ENCODE results near the gene LAMB1. TPM values are rescaled to one million over a fixed set of nuclear protein-coding genes. Genes with fewer than 3 reads are reported as not detected.

LAMB1 gene
- total RNA-seq, 2 experiments from 2014 or later: 0.17 TPM; not detected in 1

DNA sequence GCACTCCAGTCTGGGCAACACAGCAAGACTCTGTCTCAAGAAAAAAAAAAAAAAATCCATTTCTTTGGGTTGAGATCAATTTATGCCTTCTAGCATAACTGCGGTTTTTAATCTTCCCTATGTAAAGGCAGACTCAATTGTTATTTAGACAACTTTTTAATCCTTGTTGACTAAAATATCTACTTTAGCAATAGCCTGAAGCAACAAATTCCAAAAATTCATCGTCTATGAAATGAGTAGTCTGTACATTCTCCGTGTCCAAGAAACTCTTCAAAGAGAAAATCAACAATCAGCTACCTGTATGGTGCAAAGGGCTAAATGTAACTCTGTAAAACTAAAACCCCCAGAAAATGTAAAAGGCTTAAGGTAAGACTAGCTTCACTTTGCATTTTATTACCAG is 22.8 kb downstream of the LAMB1 start:
- no TSS peak for BruUV-seq (replicated peaks)
- no peak for TF ChIP-seq EZH2phosphoT487 (IDR thresholded peaks at IDR 0.05; ENCODE audit: borderline replicate concordance, low read depth, low read length)
- TF ChIP-seq, protein P1, sequence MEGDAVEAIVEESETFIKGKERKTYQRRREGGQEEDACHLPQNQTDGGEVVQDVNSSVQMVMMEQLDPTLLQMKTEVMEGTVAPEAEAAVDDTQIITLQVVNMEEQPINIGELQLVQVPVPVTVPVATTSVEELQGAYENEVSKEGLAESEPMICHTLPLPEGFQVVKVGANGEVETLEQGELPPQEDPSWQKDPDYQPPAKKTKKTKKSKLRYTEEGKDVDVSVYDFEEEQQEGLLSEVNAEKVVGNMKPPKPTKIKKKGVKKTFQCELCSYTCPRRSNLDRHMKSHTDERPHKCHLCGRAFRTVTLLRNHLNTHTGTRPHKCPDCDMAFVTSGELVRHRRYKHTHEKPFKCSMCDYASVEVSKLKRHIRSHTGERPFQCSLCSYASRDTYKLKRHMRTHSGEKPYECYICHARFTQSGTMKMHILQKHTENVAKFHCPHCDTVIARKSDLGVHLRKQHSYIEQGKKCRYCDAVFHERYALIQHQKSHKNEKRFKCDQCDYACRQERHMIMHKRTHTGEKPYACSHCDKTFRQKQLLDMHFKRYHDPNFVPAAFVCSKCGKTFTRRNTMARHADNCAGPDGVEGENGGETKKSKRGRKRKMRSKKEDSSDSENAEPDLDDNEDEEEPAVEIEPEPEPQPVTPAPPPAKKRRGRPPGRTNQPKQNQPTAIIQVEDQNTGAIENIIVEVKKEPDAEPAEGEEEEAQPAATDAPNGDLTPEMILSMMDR (conservative IDR thresholded peaks at IDR 0.05; ENCODE audit: low read length): no peak
- Histone ChIP-seq H3K4me2 (ENCODE audit: low read length) (no peak overlapping the region), H4K20me1 (ENCODE audit: insufficient read depth, low read length) (no peaks in the 10 kb centered on the region), H2AFZ (ENCODE audit: low read length) (no peak overlapping the region), H3K36me3 (ENCODE audit: insufficient read depth, low read length) (no peaks in the 10 kb centered on the region), H3K9me2 (ENCODE audit: insufficient read depth, low read length) (no peaks in the 10 kb centered on the region), H3K27ac (ENCODE audit: low read depth, low read length, poor library complexity, severe bottlenecking) (no peak overlapping the region), H3K4me1 (ENCODE audit: insufficient read depth, low read length, poor library complexity, severe bottlenecking) (no peaks in the 10 kb centered on the region), H3K79me2 (ENCODE audit: insufficient read depth, low read depth, low read length) (no peaks in the 10 kb centered on the region), H3K4me3 (ENCODE audit: low read depth, low read length, poor library complexity, severe bottlenecking) (no peak overlapping the region), H3K9me3 (ENCODE audit: low read length) (no peaks in the 10 kb centered on the region)
- intact Hi-C loops (cut with micrococcal nuclease; ENCODE audit: unreplicated experiment): no loop called here
- ChIA-PET CTCF (ENCODE audit: unreplicated experiment) (no interaction called here), POLR2A (no interaction called here)
- DNase-seq (ENCODE audit: low spot score): no peak

- no peak for DNase-seq (ENCODE audit: low spot score)
- intact Hi-C loops (cut with micrococcal nuclease; ENCODE audit: unreplicated experiment): no loop called here
- ChIA-PET POLR2A (interaction anchor here (0.6 kb wide), 1 partner anchor 658 kb away, joined by 3 read pairs; no protein-coding TSS in a partner anchor), CTCF (ENCODE audit: unreplicated experiment) (no interaction called here)
- H3K4me3 ChIP-seq (ENCODE audit: low read depth, low read length, poor library complexity, severe bottlenecking): no peak overlapping the region
- no peak for TF ChIP-seq EZH2phosphoT487 (IDR thresholded peaks at IDR 0.05; ENCODE audit: borderline replicate concordance, low read depth, low read length)
- TF ChIP-seq, protein P1 (conservative IDR thresholded peaks at IDR 0.05; ENCODE audit: low read length): no peak
- H2AFZ ChIP-seq (ENCODE audit: low read length): no peak overlapping the region
- H3K27ac ChIP-seq (ENCODE audit: low read depth, low read length, poor library complexity, severe bottlenecking): no peak overlapping the region
- no peaks in the 10 kb centered on the region for H3K9me3 ChIP-seq (ENCODE audit: low read length)
- H3K36me3 ChIP-seq (ENCODE audit: insufficient read depth, low read length): no peaks in the 10 kb centered on the region
- no TSS peak for BruUV-seq (replicated peaks)
- no peaks in the 10 kb centered on the region for H3K4me1 ChIP-seq (ENCODE audit: insufficient read depth, low read length, poor library complexity, severe bottlenecking)
- H3K9me2 ChIP-seq (ENCODE audit: insufficient read depth, low read length): no peaks in the 10 kb centered on the region
- H4K20me1 ChIP-seq (ENCODE audit: insufficient read depth, low read length): no peaks in the 10 kb centered on the region
- no peaks in the 10 kb centered on the region for H3K79me2 ChIP-seq (ENCODE audit: insufficient read depth, low read depth, low read length)
- H3K4me2 ChIP-seq (ENCODE audit: low read length): no peak overlapping the region
Measured at GRCh38 chr7:107978815-107979408, 24.0 kb downstream of the LAMB1 start.

- Histone ChIP-seq H3K9me3 (ENCODE audit: low read length) (no peaks in the 10 kb centered on the region), H2AFZ (ENCODE audit: low read length) (no peak overlapping the region), H3K4me2 (ENCODE audit: low read length) (no peak overlapping the region), H3K36me3 (ENCODE audit: insufficient read depth, low read length) (no peaks in the 10 kb centered on the region), H4K20me1 (ENCODE audit: insufficient read depth, low read length) (no peaks in the 10 kb centered on the region), H3K79me2 (ENCODE audit: insufficient read depth, low read depth, low read length) (no peaks in the 10 kb centered on the region), H3K9me2 (ENCODE audit: insufficient read depth, low read length) (no peaks in the 10 kb centered on the region), H3K4me1 (ENCODE audit: insufficient read depth, low read length, poor library complexity, severe bottlenecking) (no peaks in the 10 kb centered on the region), H3K27ac (ENCODE audit: low read depth, low read length, poor library complexity, severe bottlenecking) (no peak overlapping the region), H3K4me3 (ENCODE audit: low read depth, low read length, poor library complexity, severe bottlenecking) (no peak overlapping the region)
- CTCF ChIA-PET (ENCODE audit: unreplicated experiment): interaction anchor here (0.6 kb wide), 2 partner anchors 17 to 242 kb away, joined by 3 to 5 read pairs; no protein-coding TSS in a partner anchor
- POLR2A ChIA-PET: interaction anchor here (0.9 kb wide), 1 partner anchor 9 kb away, joined by 3 read pairs; no protein-coding TSS in a partner anchor
- no TSS peak for BruUV-seq (replicated peaks)
- intact Hi-C loops (cut with micrococcal nuclease; ENCODE audit: unreplicated experiment): no loop called here
- no peak for DNase-seq (ENCODE audit: low spot score)
- TF ChIP-seq, protein P1 (conservative IDR thresholded peaks at IDR 0.05; ENCODE audit: low read length): no peak
- TF ChIP-seq EZH2phosphoT487 (IDR thresholded peaks at IDR 0.05; ENCODE audit: borderline replicate concordance, low read depth, low read length): no peak
Measured at GRCh38 chr7:107977048-107977447, 25.9 kb downstream of the LAMB1 start.
